Neutrophil (primary cell): ENCODE results near the gene OLIG2.

ENCODE experiments used
- H3K27ac ChIP-seq: fragments of 200-600 bp; sonication (generic); 2 replicates; pipeline ENCODE4 v1.5.1; 2016; ENCODE audit warnings: mild to moderate bottlenecking, moderate library complexity
- H3K27me3 ChIP-seq: fragments of 200-600 bp; sonication (generic); 2 replicates; pipeline ENCODE4 v1.6.0; 2016; ENCODE audit warnings: mild to moderate bottlenecking
- H3K36me3 ChIP-seq: fragments of 200-600 bp; sonication (generic); 2 replicates; pipeline ENCODE4 v1.5.1; 2017
- H3K4me1 ChIP-seq, 2 experiments: fragments of 200-600 bp in 1 of 2; sonication (generic) in 1 of 2; 1 replicate in 1 of 2; 2 replicates in 1 of 2; pipeline versions ENCODE4 v1.5.1 to v1.6.1; 2013 to 2016; ENCODE audit warnings: low read depth in 1 of 2, low read length in 1 of 2, mild to moderate bottlenecking in 1 of 2, moderate library complexity in 1 of 2; ENCODE audit not compliant: control insufficient read depth in 1 of 2, insufficient read depth in 1 of 2
- H3K4me3 ChIP-seq, 2 experiments: fragments of 200-600 bp in 1 of 2; sonication (generic) in 1 of 2; 1 replicate in 1 of 2; 2 replicates in 1 of 2; pipeline ENCODE4 v1.5.1; 2013 to 2016; ENCODE audit warnings: low read depth in 1 of 2, low read length in 1 of 2, mild to moderate bottlenecking in 1 of 2, moderate library complexity in 1 of 2
- H3K9me3 ChIP-seq: fragments of 200-600 bp; sonication (generic); 2 replicates; pipeline ENCODE4 v1.5.1; 2016
- CTCF ChIP-seq: fragments of 200-600 bp; sonication (generic); IDR thresholded peaks from 2 replicates; pipeline ENCODE4 v1.5.1; 2016; ENCODE audit warnings: antibody characterized with exemption

OLIG2 gene

GRCh38 chr21:33055991-33056390 is 30.3 kb downstream of the OLIG2 start:
- Histone ChIP-seq H3K9me3 (no peaks in the 10 kb centered on the region), H3K27me3 (no peaks in the 10 kb centered on the region), H3K36me3 (no peaks in the 10 kb centered on the region), H3K4me3 (no peak overlapping the region), H3K27ac (peak overlapping the region; percentile 55), H3K4me1 (peaks cover 59 to 63% of the 10 kb centered on the region in 2 experiments)
- TF ChIP-seq CTCF, result no peak

GRCh38 chr21:33057385-33057940 is 31.7 kb downstream of the OLIG2 start:
- H3K4me3 ChIP-seq, result no peak overlapping the region

GRCh38 chr21:33058527-33058926 is 32.8 kb downstream of the OLIG2 start:
- no peaks in the 10 kb centered on the region for H3K27me3 ChIP-seq

More at GRCh38 chr21:33057385-33057940, 31.7 kb downstream of the OLIG2 start:
- Histone ChIP-seq H3K27ac (peak overlapping the region; percentile 87), H3K9me3 (no peaks in the 10 kb centered on the region), H3K4me1 (peaks cover 72 to 75% of the 10 kb centered on the region in 2 experiments), H3K27me3 (no peaks in the 10 kb centered on the region), H3K36me3 (no peaks in the 10 kb centered on the region)
- TF ChIP-seq CTCF, result no peak

GRCh38 chr21:33058957-33059356 is 33.2 kb downstream of the OLIG2 start:
- peaks cover 85 to 90% of the 10 kb centered on the region in 2 experiments for H3K4me1 ChIP-seq
- no peaks in the 10 kb centered on the region for H3K9me3 ChIP-seq
- no peaks in the 10 kb centered on the region for H3K27me3 ChIP-seq
- H3K4me3 ChIP-seq, result peak overlapping the region; percentile 49 to 50
- H3K27ac ChIP-seq, result peak overlapping the region; percentile 87
- H3K36me3 ChIP-seq, result no peaks in the 10 kb centered on the region
- no peak for TF ChIP-seq CTCF

More at GRCh38 chr21:33058527-33058926, 32.8 kb downstream of the OLIG2 start:
- H3K4me1 ChIP-seq, result peaks cover 81 to 86% of the 10 kb centered on the region in 2 experiments
- no peak for TF ChIP-seq CTCF
- H3K9me3 ChIP-seq, result no peaks in the 10 kb centered on the region
- peak overlapping the region; percentile 49 to 50 for H3K4me3 ChIP-seq
- H3K36me3 ChIP-seq, result no peaks in the 10 kb centered on the region
- H3K27ac ChIP-seq, result peak overlapping the region; percentile 87

- peak overlapping the region; percentile 49 to 50 for H3K4me3 ChIP-seq
- H3K27ac ChIP-seq, result peak overlapping the region; percentile 87
- no peaks in the 10 kb centered on the region for H3K36me3 ChIP-seq
- H3K27me3 ChIP-seq, result no peaks in the 10 kb centered on the region
- H3K4me1 ChIP-seq, result peaks cover 90 to 91% of the 10 kb centered on the region in 2 experiments
- TF ChIP-seq CTCF, result peak; percentile 27
- H3K9me3 ChIP-seq, result no peaks in the 10 kb centered on the region
These were observed 33.7 kb downstream of the OLIG2 start for GRCh38 chr21:33059380-33059841.
